Renal pelvis (tissue), 4 donors: ENCODE measurements around the gene SEMA4A. TPM values are rescaled to one million over a fixed set of nuclear protein-coding genes. Genes with fewer than 3 reads are reported as not detected.
"Not testable (repeated sequence)": the region's sequence is repeated elsewhere in the genome, so short reads cannot be mapped to it uniquely, and the experiment has no call there.

Experiments
- DNase-seq: peaks from one replicate; pipeline ENCODE4 v3.0.0-alpha.2; 2013
- polyA plus RNA-seq, 3 donors: library from polyadenylated mRNA; unstranded; fragments of 120-200 nt; gene quantifications; one replicate each; pipeline ENCODE4 v1.2.1, GENCODE V29; 2013; ENCODE audit not compliant: insufficient read length in 3 of 3

Gene SEMA4A
- polyA plus RNA-seq, 3 donors: 21.2 to 27.5 (median 21.3) TPM

DNA sequence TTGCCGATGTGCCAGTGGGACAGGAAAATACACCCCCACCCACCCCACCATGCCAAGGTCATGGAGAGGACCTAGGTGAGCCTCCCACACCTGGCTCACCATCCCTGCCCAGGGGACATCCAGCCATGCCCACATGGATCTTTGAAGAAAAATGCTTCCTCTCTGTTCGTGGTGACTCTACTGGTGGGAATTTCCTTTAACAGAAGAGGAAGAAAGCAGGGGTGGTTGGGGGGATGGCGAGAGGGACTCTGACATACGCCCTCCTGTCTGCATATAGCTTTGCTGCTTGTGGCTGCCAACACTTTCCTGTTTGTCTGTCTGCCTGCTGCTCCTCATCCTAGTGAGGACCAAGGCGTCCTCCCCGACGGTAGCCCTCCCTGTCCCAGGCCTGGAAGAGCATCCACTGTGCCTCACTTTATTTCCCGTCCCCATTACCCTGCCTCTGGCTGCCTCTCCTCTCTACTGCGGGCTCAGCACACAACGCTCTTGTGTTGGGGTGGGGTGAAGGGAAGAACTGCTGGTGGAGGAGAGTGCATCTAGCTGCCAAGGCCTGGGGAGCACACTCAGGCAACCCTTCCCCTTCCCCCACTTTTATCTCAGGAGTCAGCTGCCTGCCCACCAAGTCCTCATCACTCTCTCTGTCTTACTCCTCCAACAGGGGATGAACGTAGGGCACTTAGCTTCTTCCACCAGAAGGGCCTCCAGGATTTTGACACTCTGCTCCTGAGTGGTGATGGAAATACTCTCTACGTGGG lies 2.5 kb downstream of the SEMA4A start:
- no peak for DNase-seq

GRCh38 chr1:156157506-156157905 lies 4.1 kb downstream of the SEMA4A start:
- DNase-seq: no peak

DNA sequence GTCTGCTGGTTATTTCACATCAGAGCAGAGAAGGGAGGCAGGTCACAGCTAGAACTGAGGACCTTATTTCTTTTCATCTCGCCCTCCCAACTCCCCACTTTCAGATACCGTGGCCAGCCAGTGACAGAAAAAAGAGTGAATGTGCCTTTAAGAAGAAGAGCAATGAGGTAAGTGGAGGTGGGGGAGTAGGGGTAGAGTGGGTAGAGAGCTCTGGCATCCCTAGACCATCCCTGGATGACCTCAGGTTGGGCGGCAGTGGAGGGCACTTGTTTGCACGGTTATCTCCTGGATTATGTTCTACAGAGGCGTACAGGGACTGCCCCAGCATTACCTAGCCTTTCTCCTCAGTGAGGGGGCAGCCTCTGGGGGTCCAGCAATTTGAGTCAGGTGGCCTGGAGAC lies 4.6 kb downstream of the SEMA4A start:
- no peak for DNase-seq

- no peak for DNase-seq
Measured at GRCh38 chr1:156160000-156160742, 6.8 kb downstream of the SEMA4A start.

DNA sequence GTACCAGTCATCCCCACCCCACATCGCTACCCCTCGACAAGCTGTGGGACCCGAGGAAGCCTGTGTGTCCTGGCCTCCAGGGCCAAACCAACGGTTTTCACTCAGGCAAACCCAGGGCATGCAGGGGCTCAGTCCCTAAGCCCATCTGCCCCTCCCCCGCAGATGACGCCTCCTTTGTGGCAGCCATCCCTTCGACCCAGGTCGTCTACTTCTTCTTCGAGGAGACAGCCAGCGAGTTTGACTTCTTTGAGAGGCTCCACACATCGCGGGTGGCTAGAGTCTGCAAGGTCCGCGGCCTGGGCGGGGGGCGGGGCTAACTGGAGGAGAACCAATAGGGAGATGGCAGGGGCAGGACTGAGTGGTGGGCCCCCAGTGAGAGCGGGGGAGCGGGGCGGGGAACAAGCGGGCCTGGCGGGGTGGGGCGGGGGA lies 7.4 kb downstream of the SEMA4A start:
- DNase-seq: peak; percentile 84

DNA sequence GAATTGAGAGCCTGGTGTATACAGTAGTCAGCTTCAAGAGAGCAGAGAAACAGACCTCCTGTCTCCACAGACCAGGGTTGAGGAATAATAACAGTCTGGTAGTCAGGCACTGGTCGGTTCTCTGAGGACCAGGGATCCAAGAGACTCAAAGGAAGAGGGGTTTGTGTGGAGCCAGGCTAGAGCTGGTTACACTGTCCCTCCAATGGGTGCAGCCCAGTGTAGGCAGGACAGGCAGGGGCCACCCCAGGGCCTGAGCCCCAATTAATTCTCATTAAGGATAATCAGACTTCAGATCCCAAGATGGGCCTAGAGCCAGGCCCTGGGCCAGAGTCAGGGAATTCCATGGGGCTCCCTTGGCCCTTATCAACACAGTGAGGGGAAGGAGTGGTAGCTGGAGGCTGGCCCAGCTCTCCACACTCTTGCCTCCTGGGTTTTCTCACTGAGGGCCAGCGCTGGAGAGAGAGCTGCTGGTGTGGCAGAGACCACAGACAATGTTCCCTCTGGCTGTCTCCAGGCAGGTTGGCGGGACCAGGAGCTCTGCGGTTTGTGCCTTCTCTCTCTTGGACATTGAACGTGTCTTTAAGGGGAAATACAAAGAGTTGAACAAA lies 9.1 kb downstream of the SEMA4A start:
- DNase-seq: no peak

DNA sequence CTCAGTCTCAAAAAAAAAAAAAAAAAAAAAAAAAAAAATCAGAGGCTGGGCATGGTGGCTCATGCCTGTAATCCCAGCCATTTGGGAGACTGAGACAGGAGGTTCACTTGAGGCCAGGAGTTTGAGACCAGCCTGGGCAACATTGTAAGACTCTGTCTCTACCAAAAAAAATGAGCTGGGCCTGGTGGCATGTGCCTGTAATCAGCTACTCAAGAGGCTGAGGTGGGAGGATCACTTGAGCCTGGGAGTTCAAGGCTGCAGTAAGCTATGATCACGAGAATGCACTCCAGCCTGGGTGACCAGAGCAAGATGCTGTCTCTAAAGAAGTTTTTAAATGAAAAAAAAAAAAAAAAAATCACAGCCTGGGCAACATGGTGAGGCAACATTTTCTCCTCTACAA lies 10.3 kb downstream of the SEMA4A start:
- DNase-seq: no peak

- DNase-seq: no peak
Measured at GRCh38 chr1:156164125-156164831, 10.9 kb downstream of the SEMA4A start.

DNA sequence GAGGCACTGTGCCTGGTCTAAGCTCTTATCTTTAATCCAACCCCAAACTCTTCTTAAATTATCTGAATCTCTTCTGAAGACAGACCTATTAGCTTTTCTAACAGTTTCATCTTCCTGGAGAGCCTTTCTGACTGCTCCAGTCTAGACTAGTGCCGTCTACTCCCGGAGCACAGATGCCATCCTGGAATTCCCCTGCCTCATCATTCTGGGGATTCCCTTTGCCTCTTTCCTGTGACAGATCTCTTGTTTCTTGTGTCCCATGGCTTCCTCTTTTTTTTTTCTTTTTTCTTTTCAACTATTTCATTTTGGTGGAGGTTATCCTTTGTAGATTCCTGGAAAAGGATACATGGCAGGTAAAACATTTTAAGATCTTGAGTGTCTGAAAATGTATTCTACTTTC lies 11.7 kb downstream of the SEMA4A start:
- DNase-seq: no peak

DNA sequence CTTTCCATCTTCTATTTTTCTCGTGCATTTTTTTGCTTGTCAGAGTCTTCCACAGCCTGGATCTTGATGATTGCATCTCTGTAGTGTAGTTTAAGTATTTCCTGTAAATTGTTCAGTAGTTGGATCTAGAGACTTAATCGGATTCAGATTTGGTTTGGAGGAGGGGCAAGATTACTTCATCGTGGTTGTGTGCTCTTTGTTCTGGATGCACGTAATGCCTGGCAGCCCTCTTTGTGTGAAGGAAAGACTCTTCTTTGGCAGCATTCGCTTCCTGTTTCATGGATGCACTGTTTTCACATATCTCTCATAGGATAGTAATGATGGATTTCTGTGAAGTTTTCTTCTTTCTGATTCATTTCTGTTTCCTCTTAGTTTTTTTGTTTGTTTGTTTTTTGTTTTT lies 14.2 kb downstream of the SEMA4A start:
- no peak for DNase-seq

DNA sequence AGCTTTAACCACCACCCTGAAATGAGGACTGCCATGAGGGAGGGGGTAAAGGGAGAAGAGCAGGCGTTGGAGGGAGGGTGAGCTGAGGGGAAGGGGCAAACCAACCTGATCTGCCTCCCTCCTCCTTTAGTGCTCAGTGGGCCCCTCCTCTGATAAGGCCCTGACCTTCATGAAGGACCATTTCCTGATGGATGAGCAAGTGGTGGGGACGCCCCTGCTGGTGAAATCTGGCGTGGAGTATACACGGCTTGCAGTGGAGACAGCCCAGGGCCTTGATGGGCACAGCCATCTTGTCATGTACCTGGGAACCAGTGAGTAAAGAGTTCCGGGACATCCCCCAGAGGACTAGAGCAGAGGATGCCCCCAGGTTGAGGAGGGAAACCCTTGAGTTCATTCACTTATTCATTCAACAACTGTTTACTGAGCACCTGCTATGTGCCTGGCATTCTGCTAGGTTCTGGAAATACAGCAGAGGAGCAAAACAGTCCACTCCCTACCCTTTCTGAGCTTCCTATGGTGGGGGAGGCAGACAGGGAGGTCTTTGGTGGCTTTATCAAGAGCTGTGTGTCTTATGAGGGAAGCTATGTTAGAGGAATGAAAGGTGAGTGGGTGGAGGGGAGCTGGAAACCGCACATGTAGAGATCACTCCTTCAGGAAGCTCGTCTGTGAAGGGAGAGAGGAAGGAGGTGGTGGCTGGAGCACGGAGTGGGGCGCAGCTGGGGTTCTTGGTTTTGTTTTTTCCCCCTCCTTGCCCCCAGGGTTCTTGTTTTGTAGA lies 19.5 kb downstream of the SEMA4A start:
- no peak for DNase-seq

- DNase-seq: no peak
Measured at GRCh38 chr1:156176610-156177210, 23.3 kb downstream of the SEMA4A start.

- DNase-seq: no peak
Measured at GRCh38 chr1:156177919-156178654, 24.7 kb downstream of the SEMA4A start.

GRCh38 chr1:156180471-156180870 lies 27.1 kb downstream of the SEMA4A start:
- DNase-seq: no peak

DNA sequence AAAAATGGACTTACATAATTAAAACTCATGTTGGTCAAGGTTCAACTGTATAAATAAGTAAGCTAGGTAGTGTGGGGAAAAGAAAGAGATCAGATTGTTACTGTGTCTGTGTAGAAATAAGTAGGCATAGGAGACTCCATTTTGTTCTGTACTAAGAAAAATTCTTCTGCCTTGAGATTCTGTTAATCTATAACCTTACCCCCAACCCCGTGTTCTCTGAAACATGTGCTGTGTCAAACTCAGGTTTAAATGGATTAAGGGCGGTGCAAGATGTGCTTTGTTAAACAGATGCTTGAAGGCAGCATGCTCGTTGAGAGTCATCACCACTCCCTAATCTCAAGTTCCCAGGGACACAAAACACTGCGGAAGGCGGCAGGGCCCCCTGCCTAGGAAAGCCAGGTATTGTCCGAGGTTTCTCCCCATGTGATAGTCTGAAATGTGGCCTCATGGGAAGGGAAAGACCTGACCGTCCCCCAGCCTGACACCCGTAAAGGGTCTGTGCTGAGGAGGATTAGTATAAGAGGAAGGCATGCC lies 28.1 kb downstream of the SEMA4A start:
- not testable (repeated sequence) for DNase-seq

- not testable (repeated sequence) for DNase-seq
Measured at GRCh38 chr1:156182010-156182779, 28.8 kb downstream of the SEMA4A start.

DNA sequence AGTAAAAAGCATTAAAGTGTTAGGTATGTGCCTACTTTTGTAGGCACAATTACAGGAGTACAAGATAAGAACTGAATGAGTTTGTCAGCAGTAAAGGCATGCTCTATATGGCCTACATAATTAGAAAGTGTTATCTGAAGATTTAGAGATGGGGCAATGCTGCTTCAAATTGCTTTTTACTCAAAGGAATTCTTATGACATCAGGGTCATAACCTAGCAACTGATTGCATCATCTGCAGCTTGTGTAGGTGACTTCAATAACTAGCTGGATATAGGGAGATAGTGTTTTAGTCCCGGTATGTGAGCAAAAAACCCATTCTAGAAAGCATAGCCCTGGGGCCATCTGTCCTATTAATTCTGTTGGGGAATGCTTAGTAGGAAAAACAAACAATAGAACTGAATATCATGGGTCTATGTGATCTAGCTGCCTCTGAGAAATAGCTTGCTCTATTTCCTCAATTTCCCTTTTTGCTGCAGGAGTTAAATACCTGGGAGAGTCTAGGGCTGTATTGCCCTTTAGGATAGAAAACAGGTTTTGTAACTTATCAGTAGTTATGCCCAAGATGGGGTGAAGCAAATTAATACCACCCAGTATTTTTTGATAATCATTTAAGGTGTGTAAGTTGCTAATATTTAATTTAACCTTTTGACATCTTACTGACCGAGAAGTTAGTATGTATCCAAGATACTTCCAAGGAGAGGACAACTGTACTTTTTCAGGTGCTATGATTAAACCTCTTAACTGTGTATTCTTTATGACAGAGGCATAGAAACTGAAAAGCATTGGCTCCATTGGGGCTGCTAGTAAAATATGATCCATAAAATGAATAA lies 33.2 kb downstream of the SEMA4A start:
- DNase-seq: not testable (repeated sequence)

DNA sequence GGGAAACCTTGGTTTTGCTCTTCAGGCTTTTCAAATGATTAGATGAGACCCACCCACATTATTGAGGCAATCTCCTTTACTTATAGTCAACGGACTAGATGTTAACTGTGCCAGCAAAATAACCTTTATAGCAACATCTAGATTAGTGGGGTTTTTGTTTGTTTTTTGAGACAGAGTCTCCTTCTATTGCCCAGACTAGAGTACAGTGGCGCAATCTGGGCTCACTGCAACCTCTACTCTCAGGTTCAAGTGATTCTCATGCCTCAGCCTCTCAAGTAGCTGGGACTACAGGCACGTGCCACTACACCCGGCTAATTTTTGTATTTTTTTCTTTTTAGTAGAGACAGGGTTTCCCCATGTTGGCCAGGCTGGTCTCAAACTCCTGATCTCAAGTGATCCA lies 36.9 kb downstream of the SEMA4A start:
- DNase-seq: not testable (repeated sequence)
